Measurements from ENCODE around the gene PDZRN4.
A peak's percentile ranks its signal among the peaks of the same experiment; 100 is the strongest.

Gene PDZRN4

GRCh38 chr12:41339784-41340183 lies 151.7 kb downstream of the PDZRN4 start:
- no peaks in the 10 kb centered on the region for H3K27me3 ChIP-seq (replicated peaks in 2 of 5; ENCODE audit: control insufficient read depth in 4 of 5, insufficient read depth in 5 of 5, low read length in 4 of 5)
- H3K4me1 ChIP-seq (ENCODE audit: control extremely low read depth in 1 of 4, control insufficient read depth in 4 of 4, insufficient read depth in 4 of 4, low read length in 3 of 4), result peaks cover 0 to 11% (median 4%) of the 10 kb centered on the region in 4 experiments
- H3K27ac ChIP-seq (ENCODE audit: insufficient read depth in 1 of 2, low read depth in 1 of 2, low read length in 2 of 2, poor library complexity in 1 of 2, severe bottlenecking in 2 of 2), result no peak overlapping the region
- ChIA-PET POLR2A (no interaction called here), CTCF (no interaction called here)
- peak; percentile 17 to 86 (median 76) for DNase-seq
- H3K36me3 ChIP-seq (ENCODE audit: control insufficient read depth in 4 of 4, insufficient read depth in 4 of 4, low read length in 3 of 4), result no peaks in the 10 kb centered on the region
- peaks cover 0 to 8% (median 0%) of the 10 kb centered on the region in 5 experiments for H3K9me3 ChIP-seq (ENCODE audit: control extremely low read depth in 1 of 5, control insufficient read depth in 4 of 5, insufficient read depth in 2 of 5, low read depth in 1 of 5, low read length in 4 of 5)
- no peak overlapping the region for H3K4me3 ChIP-seq (ENCODE audit: control insufficient read depth in 1 of 7, extremely low read depth in 1 of 7, insufficient read depth in 4 of 7, low read depth in 2 of 7, low read length in 6 of 7)

DNA sequence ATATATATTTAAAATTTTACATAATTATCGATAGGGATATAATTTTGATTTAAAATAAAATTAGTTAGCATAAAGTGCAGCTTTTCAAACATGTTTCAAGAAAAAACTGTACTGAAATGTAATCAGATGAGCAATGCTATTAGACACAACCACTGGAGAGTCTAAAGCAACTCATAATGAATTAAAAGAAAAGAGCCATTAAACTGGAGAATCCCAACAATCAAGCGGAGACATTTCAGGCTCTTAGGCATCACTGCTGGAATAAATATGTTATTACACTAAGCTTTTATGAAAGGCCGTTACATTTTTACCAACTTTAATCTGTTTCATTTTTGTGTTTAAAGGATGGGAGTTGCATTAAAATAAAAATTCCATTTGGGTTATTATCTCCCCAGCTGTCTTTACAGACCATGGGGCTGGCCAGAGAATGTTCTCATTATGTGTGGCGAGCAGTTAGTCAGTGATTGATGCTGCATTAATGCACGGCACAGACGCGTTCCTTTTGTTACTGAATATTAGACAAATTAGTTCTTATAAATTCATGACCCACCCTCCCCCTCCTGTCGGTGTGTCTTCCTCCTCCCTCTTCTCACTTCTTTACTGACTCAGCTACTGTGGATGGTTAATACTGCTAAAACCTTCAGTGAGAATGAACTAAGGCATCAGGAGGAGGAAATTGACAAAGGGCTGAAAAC lies 156.8 kb downstream of the PDZRN4 start:
- CTCF ChIA-PET, result no interaction called here
- 100% methylated on average over 1 of the region's 8 CpGs for WGBS (ENCODE audit: insufficient coverage)

GRCh38 chr12:41348198-41348597 lies 160.1 kb downstream of the PDZRN4 start:
- CTCF ChIA-PET, result interaction anchor here (0.9 to 1.0 kb wide), 2 partner anchors 13 to 14 kb away, joined by 3 read pairs; no protein-coding TSS in a partner anchor

More for the DNA sequence above, 156.8 kb downstream of the PDZRN4 start:
- H3K36me3 ChIP-seq (ENCODE audit: control insufficient read depth in 4 of 4, insufficient read depth in 4 of 4, low read length in 3 of 4), result no peaks in the 10 kb centered on the region
- no peak for DNase-seq
- peaks cover 0 to 6% (median 1%) of the 10 kb centered on the region in 4 experiments for H3K4me1 ChIP-seq (ENCODE audit: control extremely low read depth in 1 of 4, control insufficient read depth in 4 of 4, insufficient read depth in 4 of 4, low read length in 3 of 4)
- H3K9me3 ChIP-seq (ENCODE audit: control extremely low read depth in 1 of 5, control insufficient read depth in 4 of 5, insufficient read depth in 2 of 5, low read depth in 1 of 5, low read length in 4 of 5), result peaks cover 0 to 8% (median 0%) of the 10 kb centered on the region in 5 experiments
- H3K27ac ChIP-seq (ENCODE audit: insufficient read depth in 1 of 2, low read depth in 1 of 2, low read length in 2 of 2, poor library complexity in 1 of 2, severe bottlenecking in 2 of 2), result no peak overlapping the region
- H3K27me3 ChIP-seq (replicated peaks in 2 of 5; ENCODE audit: control insufficient read depth in 4 of 5, insufficient read depth in 5 of 5, low read length in 4 of 5), result no peaks in the 10 kb centered on the region
- POLR2A ChIA-PET, result interaction anchor here (0.6 kb wide), 1 partner anchor 1075 kb away, joined by 3 read pairs; no protein-coding TSS in a partner anchor
- H3K4me3 ChIP-seq (ENCODE audit: control insufficient read depth in 1 of 7, extremely low read depth in 1 of 7, insufficient read depth in 4 of 7, low read depth in 2 of 7, low read length in 6 of 7), result no peak overlapping the region

GRCh38 chr12:41356181-41356580 lies 168.1 kb downstream of the PDZRN4 start:
- Histone ChIP-seq H3K27me3 (replicated peaks in 2 of 5; ENCODE audit: control insufficient read depth in 4 of 5, insufficient read depth in 5 of 5, low read length in 4 of 5) (no peaks in the 10 kb centered on the region), H3K4me3 (ENCODE audit: control insufficient read depth in 1 of 7, extremely low read depth in 1 of 7, insufficient read depth in 4 of 7, low read depth in 2 of 7, low read length in 6 of 7) (no peak overlapping the region), H3K36me3 (ENCODE audit: control insufficient read depth in 4 of 4, insufficient read depth in 4 of 4, low read length in 3 of 4) (no peaks in the 10 kb centered on the region), H3K4me1 (ENCODE audit: control extremely low read depth in 1 of 4, control insufficient read depth in 4 of 4, insufficient read depth in 4 of 4, low read length in 3 of 4) (peaks cover 0 to 14% (median 5%) of the 10 kb centered on the region in 4 experiments), H3K27ac (ENCODE audit: insufficient read depth in 1 of 2, low read depth in 1 of 2, low read length in 2 of 2, poor library complexity in 1 of 2, severe bottlenecking in 2 of 2) (no peak overlapping the region), H3K9me3 (ENCODE audit: control extremely low read depth in 1 of 5, control insufficient read depth in 4 of 5, insufficient read depth in 2 of 5, low read depth in 1 of 5, low read length in 4 of 5) (peaks cover 0 to 6% (median 4%) of the 10 kb centered on the region in 5 experiments)
- POLR2A ChIA-PET, result no interaction called here
- CTCF ChIA-PET, result no interaction called here
- DNase-seq, result peak in 2 of 3 donors; percentile 49 to 70

More at GRCh38 chr12:41348198-41348597, 160.1 kb downstream of the PDZRN4 start:
- no CpG with 5 or more reads among the region's 1 CpG for WGBS (ENCODE audit: insufficient coverage)
- no peaks in the 10 kb centered on the region for H3K36me3 ChIP-seq (ENCODE audit: control insufficient read depth in 4 of 4, insufficient read depth in 4 of 4, low read length in 3 of 4)
- POLR2A ChIA-PET, result no interaction called here
- DNase-seq, result no peak
- peaks cover 0 to 9% (median 4%) of the 10 kb centered on the region in 5 experiments for H3K9me3 ChIP-seq (ENCODE audit: control extremely low read depth in 1 of 5, control insufficient read depth in 4 of 5, insufficient read depth in 2 of 5, low read depth in 1 of 5, low read length in 4 of 5)
- no peaks in the 10 kb centered on the region for H3K4me1 ChIP-seq (ENCODE audit: control extremely low read depth in 1 of 4, control insufficient read depth in 4 of 4, insufficient read depth in 4 of 4, low read length in 3 of 4)
- no peak overlapping the region for H3K4me3 ChIP-seq (ENCODE audit: control insufficient read depth in 1 of 7, extremely low read depth in 1 of 7, insufficient read depth in 4 of 7, low read depth in 2 of 7, low read length in 6 of 7)
- H3K27ac ChIP-seq (ENCODE audit: insufficient read depth in 1 of 2, low read depth in 1 of 2, low read length in 2 of 2, poor library complexity in 1 of 2, severe bottlenecking in 2 of 2), result no peak overlapping the region
- H3K27me3 ChIP-seq (replicated peaks in 2 of 5; ENCODE audit: control insufficient read depth in 4 of 5, insufficient read depth in 5 of 5, low read length in 4 of 5), result no peaks in the 10 kb centered on the region

- Histone ChIP-seq H3K4me1 (ENCODE audit: control extremely low read depth in 1 of 4, control insufficient read depth in 4 of 4, insufficient read depth in 4 of 4, low read length in 3 of 4) (peaks cover 0 to 4% (median 2%) of the 10 kb centered on the region in 4 experiments), H3K36me3 (ENCODE audit: control insufficient read depth in 4 of 4, insufficient read depth in 4 of 4, low read length in 3 of 4) (no peaks in the 10 kb centered on the region), H3K4me3 (ENCODE audit: control insufficient read depth in 1 of 7, extremely low read depth in 1 of 7, insufficient read depth in 4 of 7, low read depth in 2 of 7, low read length in 6 of 7) (no peak overlapping the region), H3K27ac (ENCODE audit: insufficient read depth in 1 of 2, low read depth in 1 of 2, low read length in 2 of 2, poor library complexity in 1 of 2, severe bottlenecking in 2 of 2) (no peak overlapping the region), H3K9me3 (ENCODE audit: control extremely low read depth in 1 of 5, control insufficient read depth in 4 of 5, insufficient read depth in 2 of 5, low read depth in 1 of 5, low read length in 4 of 5) (peaks cover 0 to 2% (median 0%) of the 10 kb centered on the region in 5 experiments), H3K27me3 (replicated peaks in 2 of 5; ENCODE audit: control insufficient read depth in 4 of 5, insufficient read depth in 5 of 5, low read length in 4 of 5) (no peaks in the 10 kb centered on the region)
- DNase-seq, result no peak
- CTCF ChIA-PET, result interaction anchor here (0.7 to 1.3 kb wide), 2 partner anchors 10 to 13 kb away, joined by 3 read pairs; no protein-coding TSS in a partner anchor
- POLR2A ChIA-PET, result no interaction called here
- WGBS (ENCODE audit: insufficient coverage), result 100% methylated on average over 2 of the region's 7 CpGs
Measured at GRCh38 chr12:41361738-41362137, 173.6 kb downstream of the PDZRN4 start.

DNA sequence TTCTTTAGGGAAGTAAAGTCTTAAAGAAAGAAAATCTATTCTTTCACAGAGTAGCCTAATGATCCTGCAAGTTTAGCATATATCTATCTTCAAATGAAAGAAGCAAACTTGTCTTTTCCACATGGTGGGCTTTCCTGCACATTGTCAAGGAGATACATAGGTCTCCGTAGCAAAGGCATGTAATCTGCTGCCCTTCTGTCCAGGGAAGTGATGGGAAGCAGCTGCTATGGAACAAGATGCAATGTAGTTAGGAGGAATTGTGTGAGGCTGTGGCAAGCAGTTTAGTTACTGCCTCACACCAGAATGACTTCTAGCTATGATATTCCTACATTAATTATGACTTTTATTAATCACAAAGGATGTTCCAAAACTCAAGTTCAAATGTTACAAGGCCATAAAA lies 174.4 kb downstream of the PDZRN4 start:
- H3K4me1 ChIP-seq (ENCODE audit: control extremely low read depth in 1 of 4, control insufficient read depth in 4 of 4, insufficient read depth in 4 of 4, low read length in 3 of 4), result no peaks in the 10 kb centered on the region
- no peaks in the 10 kb centered on the region for H3K27me3 ChIP-seq (replicated peaks in 2 of 5; ENCODE audit: control insufficient read depth in 4 of 5, insufficient read depth in 5 of 5, low read length in 4 of 5)
- ChIA-PET POLR2A (no interaction called here), CTCF (interaction anchor here (1.0 to 1.3 kb wide), 2 partner anchors 11 to 742 kb away, joined by 3 read pairs; no protein-coding TSS in a partner anchor)
- H3K36me3 ChIP-seq (ENCODE audit: control insufficient read depth in 4 of 4, insufficient read depth in 4 of 4, low read length in 3 of 4), result no peaks in the 10 kb centered on the region
- no peak overlapping the region for H3K27ac ChIP-seq (ENCODE audit: insufficient read depth in 1 of 2, low read depth in 1 of 2, low read length in 2 of 2, poor library complexity in 1 of 2, severe bottlenecking in 2 of 2)
- WGBS (ENCODE audit: insufficient coverage), result no CpG with 5 or more reads among the region's 1 CpG
- no peak overlapping the region for H3K4me3 ChIP-seq (ENCODE audit: control insufficient read depth in 1 of 7, extremely low read depth in 1 of 7, insufficient read depth in 4 of 7, low read depth in 2 of 7, low read length in 6 of 7)
- H3K9me3 ChIP-seq (ENCODE audit: control extremely low read depth in 1 of 5, control insufficient read depth in 4 of 5, insufficient read depth in 2 of 5, low read depth in 1 of 5, low read length in 4 of 5), result peaks cover 0 to 2% (median 0%) of the 10 kb centered on the region in 5 experiments
- no peak for DNase-seq

DNA sequence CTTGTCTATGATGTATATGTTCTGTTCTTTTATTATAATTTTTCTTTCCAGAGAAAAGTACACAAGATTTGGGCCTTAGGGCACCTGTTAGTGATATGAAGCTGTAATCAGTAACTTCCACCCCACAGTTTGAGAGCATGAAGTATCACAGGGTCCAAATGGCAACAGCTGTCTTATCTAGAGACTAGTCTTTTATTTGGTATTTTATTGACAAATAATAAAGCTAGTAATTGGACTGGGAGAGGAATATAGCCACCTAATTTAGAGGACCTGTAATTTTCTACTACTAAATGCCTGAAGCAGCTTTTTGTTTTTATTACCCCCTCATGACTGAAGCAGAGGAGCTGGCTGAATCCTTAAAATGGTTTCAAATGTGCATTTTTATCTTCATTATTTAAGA lies 174.8 kb downstream of the PDZRN4 start:
- H3K27me3 ChIP-seq (replicated peaks in 2 of 5; ENCODE audit: control insufficient read depth in 4 of 5, insufficient read depth in 5 of 5, low read length in 4 of 5), result no peaks in the 10 kb centered on the region
- no peak overlapping the region for H3K4me3 ChIP-seq (ENCODE audit: control insufficient read depth in 1 of 7, extremely low read depth in 1 of 7, insufficient read depth in 4 of 7, low read depth in 2 of 7, low read length in 6 of 7)
- DNase-seq, result peak in 1 of 3 donors; percentile 19
- H3K9me3 ChIP-seq (ENCODE audit: control extremely low read depth in 1 of 5, control insufficient read depth in 4 of 5, insufficient read depth in 2 of 5, low read depth in 1 of 5, low read length in 4 of 5), result peaks cover 0 to 2% (median 0%) of the 10 kb centered on the region in 5 experiments
- POLR2A ChIA-PET, result no interaction called here
- H3K36me3 ChIP-seq (ENCODE audit: control insufficient read depth in 4 of 4, insufficient read depth in 4 of 4, low read length in 3 of 4), result no peaks in the 10 kb centered on the region
- no peak overlapping the region for H3K27ac ChIP-seq (ENCODE audit: insufficient read depth in 1 of 2, low read depth in 1 of 2, low read length in 2 of 2, poor library complexity in 1 of 2, severe bottlenecking in 2 of 2)
- no peaks in the 10 kb centered on the region for H3K4me1 ChIP-seq (ENCODE audit: control extremely low read depth in 1 of 4, control insufficient read depth in 4 of 4, insufficient read depth in 4 of 4, low read length in 3 of 4)
- CTCF ChIA-PET, result interaction anchor here (1.0 kb wide), 1 partner anchor 741 kb away, joined by 3 read pairs; no protein-coding TSS in a partner anchor
